IMR-90 (cell line): ENCODE results near the gene ABHD1.

Source experiments
- CTCF ChIP-seq: conservative IDR thresholded peaks from 2 replicates; pipeline ENCODE4 v1.5.1; 2012; ENCODE audit warnings: mild to moderate bottlenecking, low read depth, low read length, improper control_type of control experiment
- SMC3 ChIP-seq: fragments of 150-350 bp; IDR thresholded peaks from 2 replicates; pipeline ENCODE4 v1.6.1; 2016; ENCODE audit warnings: low read depth, mild to moderate bottlenecking, antibody characterized with exemption, low read length, moderate library complexity

- TF ChIP-seq CTCF (no peak), SMC3 (no peak)
These were observed 47.8 kb downstream of the ABHD1 start for GRCh38 chr2:27171351-27171848.
